Adrenal gland (tissue), 12 donors: ENCODE data around the gene RTRAF. TPM values are rescaled to one million over a fixed set of nuclear protein-coding genes. Genes with fewer than 3 reads are reported as not detected.

Source experiments
- DNase-seq, 7 donors: peaks; one replicate each; pipeline ENCODE4 v3.0.0-alpha.2; 2019 to 2020
- H3K27ac ChIP-seq, 5 donors: fragments of 200-600 bp; sonication (generic) in 4 of 5; 1 replicate in 3 of 5; 2 replicates in 2 of 5; pipeline versions ENCODE4 v1.5.1 to v1.8.0; 2016 to 2020; ENCODE audit warnings: mild to moderate bottlenecking in 1 of 5
- H3K27me3 ChIP-seq: fragments of 200-600 bp; 2 replicates; pipeline ENCODE4 v1.8.0; 2021
- H3K36me3 ChIP-seq, 2 donors: fragments of 200-600 bp; replicated peaks in 1 of 2; 1 replicate in 1 of 2; 2 replicates in 1 of 2; pipeline versions ENCODE4 v1.5.1 to v1.8.0; 2018 to 2022
- H3K4me1 ChIP-seq, 2 donors: fragments of 200-600 bp; replicated peaks in 1 of 2; 1 replicate in 1 of 2; 2 replicates in 1 of 2; pipeline versions ENCODE4 v1.5.1 to v1.8.0; 2018 to 2021
- H3K4me3 ChIP-seq, 4 donors: fragments of 200-600 bp; sonication (generic) in 3 of 4; one replicate each; pipeline ENCODE4 v1.5.1; 2016 to 2018
- H3K9me3 ChIP-seq, 3 donors: fragments of 200-600 bp; sonication (generic) in 1 of 3; replicated peaks in 1 of 3; 1 replicate in 2 of 3; 2 replicates in 1 of 3; pipeline versions ENCODE4 v1.5.1 to v1.8.0; 2016 to 2021
- POLR2A ChIP-seq, 2 donors: fragments of 450-650 bp; IDR thresholded peaks; one replicate each; pipeline ENCODE4 v1.6.1; 2017; ENCODE audit warnings: antibody characterized with exemption in 2 of 2, mild to moderate bottlenecking in 2 of 2, moderate library complexity in 1 of 2
- WGBS, 4 donors: extraction: QIAGEN DNeasy Blood & Tissue Kit in 2 of 4; methylation state at CpG; one replicate each; pipeline versions ENCODE4 v1.1.5 to v1.1.7; 2013 to 2017; 5-methylcytosine and 5-hydroxymethylcytosine counted together
- intact Hi-C, 2 donors: fragments of 100-400 bp; cut with DNase I; formaldehyde crosslinking; loops; one replicate each; pipeline versions ENCODE4 v1.14.1 to v1.15.0; 2022 to 2023
- polyA plus RNA-seq, 3 donors: library from polyadenylated mRNA; stranded (reverse); fragments of 200-250 nt in 2 of 3; fragments of 350-450 nt in 1 of 3; fragmentation: Illumina TruSeq in 1 of 3; extraction: RNeasy Lipid Tissue Mini Kit (QIAGEN cat#74804) in 1 of 3; gene quantifications; one replicate each; pipeline ENCODE4 v1.2.3, GENCODE V29; 2013 to 2014
- total RNA-seq, 9 donors: library from RNA; depleted of rRNA in 4 of 9; stranded (reverse); fragments of >200 nt in 4 of 9; fragments of 120-200 nt in 1 of 9; fragmentation: NEBNext Ultra II Directional in 1 of 9; extraction: Animal tissue kit (Norgen Biotek cat#: 25700) in 1 of 9; gene quantifications; one replicate each; pipeline versions ENCODE4 v1.1.0 to v1.2.4, GENCODE V29; 2013 to 2023
- TF ChIP-seq, protein P1 (sequence below), 6 experiments: fragments of 450-650 bp in 4 of 6; fragments of 200-600 bp in 2 of 6; sonication (generic) in 1 of 6; IDR thresholded peaks; 1 replicate in 5 of 6; 2 replicates in 1 of 6; pipeline versions ENCODE4 v1.5.1 to v1.8.0; 2016 to 2021; ENCODE audit warnings: antibody characterized with exemption in 6 of 6, mild to moderate bottlenecking in 2 of 6, moderate library complexity in 1 of 6
- donor health status: healthy with polysubstance abuse.
- donor health status: Bipolar disorder and iron deficiency.
- donor health status: DM: yes; HTN: yes; CAD: no.
- donor health status: DM: no; HTN: no; CAD: no.
- donor health status: DM: no; HTN: no; CAD: no.
- donor health status: DM: yes; HTN: yes; CAD: no.

Gene RTRAF
- total and polyA plus RNA-seq, 12 donors, result 12.9 to 308 (median 168) TPM

DNA sequence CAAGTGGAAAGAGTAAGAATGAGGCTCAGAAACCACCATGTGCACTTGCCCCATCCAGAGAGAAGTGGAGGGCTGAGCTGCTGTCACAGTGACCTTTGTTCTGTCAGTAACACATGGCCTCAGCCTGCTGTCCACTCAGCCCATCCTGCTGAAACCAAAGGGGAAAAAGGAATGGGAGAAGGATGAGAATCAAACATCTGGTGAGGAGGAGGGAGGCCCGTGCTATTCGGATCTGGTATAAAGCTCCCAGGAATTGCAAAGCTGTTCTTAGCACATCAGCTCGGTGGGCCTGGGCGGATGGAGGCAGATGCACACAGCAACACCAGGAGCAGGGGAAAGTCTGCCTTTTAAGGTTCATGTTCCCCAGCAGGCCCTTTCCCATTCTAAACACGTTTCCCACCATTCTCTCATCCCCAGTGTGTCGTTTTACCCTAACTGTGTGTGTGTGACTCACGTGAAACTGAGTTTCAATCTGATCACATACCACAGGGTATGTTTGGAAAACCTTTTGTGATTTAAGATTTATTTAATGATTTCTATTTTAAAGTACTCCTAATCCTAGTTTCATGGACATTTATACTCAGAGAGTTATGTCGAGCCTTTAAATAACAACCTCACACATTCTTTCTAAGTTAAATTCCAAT lies 36.8 kb downstream of the RTRAF start:
- H3K4me1 ChIP-seq, result peaks cover 0 to 10% of the 10 kb centered on the region in 2 donors
- H3K9me3 ChIP-seq, result no peaks in the 10 kb centered on the region
- intact Hi-C loops, result no loop called here
- TF ChIP-seq, protein P1, sequence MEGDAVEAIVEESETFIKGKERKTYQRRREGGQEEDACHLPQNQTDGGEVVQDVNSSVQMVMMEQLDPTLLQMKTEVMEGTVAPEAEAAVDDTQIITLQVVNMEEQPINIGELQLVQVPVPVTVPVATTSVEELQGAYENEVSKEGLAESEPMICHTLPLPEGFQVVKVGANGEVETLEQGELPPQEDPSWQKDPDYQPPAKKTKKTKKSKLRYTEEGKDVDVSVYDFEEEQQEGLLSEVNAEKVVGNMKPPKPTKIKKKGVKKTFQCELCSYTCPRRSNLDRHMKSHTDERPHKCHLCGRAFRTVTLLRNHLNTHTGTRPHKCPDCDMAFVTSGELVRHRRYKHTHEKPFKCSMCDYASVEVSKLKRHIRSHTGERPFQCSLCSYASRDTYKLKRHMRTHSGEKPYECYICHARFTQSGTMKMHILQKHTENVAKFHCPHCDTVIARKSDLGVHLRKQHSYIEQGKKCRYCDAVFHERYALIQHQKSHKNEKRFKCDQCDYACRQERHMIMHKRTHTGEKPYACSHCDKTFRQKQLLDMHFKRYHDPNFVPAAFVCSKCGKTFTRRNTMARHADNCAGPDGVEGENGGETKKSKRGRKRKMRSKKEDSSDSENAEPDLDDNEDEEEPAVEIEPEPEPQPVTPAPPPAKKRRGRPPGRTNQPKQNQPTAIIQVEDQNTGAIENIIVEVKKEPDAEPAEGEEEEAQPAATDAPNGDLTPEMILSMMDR (IDR thresholded peaks at IDR 0.05), result no peak
- TF ChIP-seq POLR2A (IDR thresholded peaks at IDR 0.05), result no peak
- H3K27ac ChIP-seq, result peak overlapping the region in 1 of 5 donors; percentile 65
- DNase-seq, result no peak
- no peak overlapping the region for H3K4me3 ChIP-seq
- H3K27me3 ChIP-seq, result no peaks in the 10 kb centered on the region
- WGBS, 4 donors, result 74 to 84% (median 80%) methylated on average over 8 of the region's 8 CpGs
- peaks cover 0 to 4% of the 10 kb centered on the region in 2 donors for H3K36me3 ChIP-seq

DNA sequence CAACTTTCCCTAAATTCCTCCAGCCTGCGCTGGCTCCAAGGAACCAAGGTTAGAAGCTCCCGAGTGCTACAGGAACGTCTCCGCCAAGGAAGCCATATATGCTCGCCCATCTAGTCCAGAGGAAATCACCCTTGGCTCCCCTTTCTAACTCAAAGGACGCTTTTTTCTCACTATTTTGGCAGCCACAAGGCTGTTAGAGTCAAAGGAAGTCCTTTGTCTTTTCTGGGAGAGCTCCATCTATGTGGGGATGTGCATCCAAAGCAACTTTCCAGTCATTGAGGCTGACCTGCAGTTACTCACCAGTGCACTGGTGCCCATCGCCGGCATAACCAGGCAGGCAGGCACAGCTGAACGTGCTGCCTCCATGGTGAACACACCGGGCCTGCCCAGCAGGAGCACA lies 37.6 kb downstream of the RTRAF start:
- no peak overlapping the region for H3K4me3 ChIP-seq
- peaks cover 0 to 4% of the 10 kb centered on the region in 2 donors for H3K36me3 ChIP-seq
- no peaks in the 10 kb centered on the region for H3K9me3 ChIP-seq
- WGBS, 4 donors, result 69 to 82% (median 72%) methylated on average over 8 to 10 of the region's 10 CpGs
- no peak for TF ChIP-seq POLR2A (IDR thresholded peaks at IDR 0.05)
- TF ChIP-seq, protein P1 (IDR thresholded peaks at IDR 0.05), result no peak
- H3K4me1 ChIP-seq, result peaks cover 0 to 10% of the 10 kb centered on the region in 2 donors
- DNase-seq, result no peak
- intact Hi-C loops, result no loop called here
- peak overlapping the region in 1 of 5 donors; percentile 62 for H3K27ac ChIP-seq
- H3K27me3 ChIP-seq, result no peaks in the 10 kb centered on the region

DNA sequence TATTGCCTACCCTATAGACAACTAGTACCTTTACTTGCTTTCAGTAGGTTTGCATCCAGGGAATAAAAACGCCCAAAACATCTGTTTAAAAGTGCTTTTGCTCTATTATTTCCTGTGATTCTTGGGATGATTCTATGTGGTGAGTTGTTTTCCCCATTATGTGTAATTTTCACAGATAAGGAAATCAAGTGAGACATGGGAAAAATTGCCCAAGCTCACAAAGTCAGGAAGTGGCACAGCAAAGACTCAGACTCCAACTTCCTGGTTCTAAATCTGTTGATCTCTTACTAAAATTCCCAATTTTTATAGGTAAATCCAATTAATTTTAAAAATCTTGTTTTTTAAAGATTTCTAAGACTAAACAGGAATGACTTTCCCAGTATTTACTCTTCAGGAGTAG lies 40.5 kb downstream of the RTRAF start:
- 38 to 59% (median 54%) methylated on average over 1 of the region's 1 CpG for WGBS, 4 donors
- intact Hi-C loops, result no loop called here
- Histone ChIP-seq H3K27ac (peak overlapping the region in 1 of 5 donors; percentile 29), H3K9me3 (no peaks in the 10 kb centered on the region), H3K27me3 (no peaks in the 10 kb centered on the region), H3K36me3 (peaks cover 0 to 4% of the 10 kb centered on the region in 2 donors), H3K4me1 (peaks cover 0 to 12% of the 10 kb centered on the region in 2 donors), H3K4me3 (no peak overlapping the region)
- no peak for TF ChIP-seq POLR2A (IDR thresholded peaks at IDR 0.05)
- TF ChIP-seq, protein P1 (IDR thresholded peaks at IDR 0.05), result no peak
- no peak for DNase-seq

DNA sequence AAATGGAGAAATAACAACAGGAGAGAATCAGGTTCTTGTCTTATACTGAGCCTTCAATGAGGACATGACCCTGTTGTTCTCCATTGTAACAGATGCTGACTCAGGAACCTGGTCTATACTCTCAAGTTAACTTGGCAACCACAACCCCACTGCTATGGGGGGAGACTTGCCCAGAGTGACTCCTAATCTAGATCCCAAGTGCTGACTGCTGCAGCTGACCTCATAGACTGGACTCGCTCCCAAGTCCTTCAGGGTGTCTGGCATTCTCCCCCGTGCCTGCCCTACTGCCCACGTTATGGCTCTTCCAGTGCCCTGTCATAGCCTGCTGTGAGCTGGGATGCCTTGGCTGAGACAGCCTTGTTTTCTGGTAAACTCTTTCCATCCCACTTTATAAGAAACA lies 42.4 kb downstream of the RTRAF start:
- 57 to 88% (median 66%) methylated on average over 3 of the region's 3 CpGs for WGBS, 4 donors
- peaks cover 5% of the 10 kb centered on the region for H3K27me3 ChIP-seq
- peak in 3 of 7 donors; percentile 7 to 29 (median 29) for DNase-seq
- peaks cover 0 to 12% of the 10 kb centered on the region in 2 donors for H3K4me1 ChIP-seq
- peaks cover 0 to 12% of the 10 kb centered on the region in 2 donors for H3K36me3 ChIP-seq
- peak overlapping the region in 2 of 5 donors; percentile 47 to 64 for H3K27ac ChIP-seq
- TF ChIP-seq, protein P1 (IDR thresholded peaks at IDR 0.05), result no peak
- no peak for TF ChIP-seq POLR2A (IDR thresholded peaks at IDR 0.05)
- no peak overlapping the region for H3K4me3 ChIP-seq
- intact Hi-C loops, result no loop called here
- no peaks in the 10 kb centered on the region for H3K9me3 ChIP-seq
